ENCODE measurements around the gene LOXHD1. TPM values are rescaled to one million over a fixed set of nuclear protein-coding genes. Genes with fewer than 3 reads are reported as not detected.

Gene LOXHD1
- total and polyA plus RNA-seq, 2 of the 13 experiments (the other 11 are each of a cell fraction or from before 2014, with no cell fraction given), result not detected

GRCh38 chr18:46705521-46705920 is 48.5 kb upstream of the LOXHD1 start (continued):
- no peak for TF ChIP-seq ZNF460 (CRISPR knock-in tag; IDR thresholded peaks at IDR 0.05; ENCODE audit: borderline replicate concordance)
- TF ChIP-seq ZNF619 (CRISPR knock-in tag; IDR thresholded peaks at IDR 0.05), result no peak
- TF ChIP-seq ZNF276 (CRISPR knock-in tag; IDR thresholded peaks at IDR 0.05; ENCODE audit: low read depth), result no peak
- TF ChIP-seq RFX1 (IDR thresholded peaks at IDR 0.05), result no peak

- POLR2A ChIA-PET, result no interaction called here
- in situ Hi-C loops (cut with HindIII; ENCODE audit: extremely low pct_ligation_motif_present, low pct_unique_long_range_greater_than_20kb), result no loop called here
- H3K27ac ChIP-seq (ENCODE audit: extremely low read length, insufficient read depth, low read length), result no peak overlapping the region
Measured at GRCh38 chr18:46704816-46705215, 47.8 kb upstream of the LOXHD1 start.

More at GRCh38 chr18:46704816-46705215, 47.8 kb upstream of the LOXHD1 start:
- no peaks in the 10 kb centered on the region for H3K9me3 ChIP-seq (ENCODE audit: low read length)
- TF ChIP-seq ZNF263 (CRISPR knock-in tag; IDR thresholded peaks at IDR 0.05) (no peak), ZNF143 (CRISPR knock-in tag; IDR thresholded peaks at IDR 0.05) (no peak), SPEN (CRISPR knock-in tag; IDR thresholded peaks at IDR 0.05; ENCODE audit: low read depth) (no peak), ZNF629 (CRISPR knock-in tag; conservative IDR thresholded peaks at IDR 0.05) (peak; percentile 31; the same call in 1 of the 2 replicates), ZBTB10 (CRISPR knock-in tag; IDR thresholded peaks at IDR 0.05; ENCODE audit: borderline replicate concordance) (no peak), FOXP4 (CRISPR knock-in tag; IDR thresholded peaks at IDR 0.05) (no peak), MTF2 (CRISPR knock-in tag; IDR thresholded peaks at IDR 0.05; ENCODE audit: borderline replicate concordance) (no peak), ZMAT5 (CRISPR knock-in tag; IDR thresholded peaks at IDR 0.05; ENCODE audit: borderline replicate concordance, low read depth) (no peak)
- peaks cover 0 to 3% of the 10 kb centered on the region in 2 experiments; a peak in 1 of 5 replicates for H3K27me3 ChIP-seq (ENCODE audit: control insufficient read depth in 1 of 2, insufficient read depth in 2 of 2, low read length in 2 of 2)
- no peak for ATAC-seq
- WGBS (ENCODE audit: low lambda C conversion rate), result 50% methylated on average over 3 of the region's 4 CpGs
- H2AFZ ChIP-seq (ENCODE audit: low read length), result no peak overlapping the region
- H3K79me2 ChIP-seq (ENCODE audit: insufficient read depth, low read length), result no peaks in the 10 kb centered on the region
- no peak overlapping the region for H3K9ac ChIP-seq (ENCODE audit: insufficient read depth, low read depth, low read length)
- FAIRE-seq, result no peak
- H4K20me1 ChIP-seq (ENCODE audit: insufficient read depth, low read length), result no peaks in the 10 kb centered on the region
- DNase-seq (ENCODE audit: low spot score), result no peak
- H3K4me2 ChIP-seq (ENCODE audit: low read depth, low read length), result no peak overlapping the region
- peaks cover 10% of the 10 kb centered on the region; the same call in 1 of the 2 replicates for H3K4me1 ChIP-seq (ENCODE audit: insufficient read depth, low read length)
- CTCF ChIA-PET (ENCODE audit: low intra/inter-chr PET ratio, low total read pairs), result no interaction called here
- intact Hi-C loops (cut with micrococcal nuclease; ENCODE audit: unreplicated experiment), result no loop called here
- H3K36me3 ChIP-seq (replicated peaks in 1 of 2; ENCODE audit: control insufficient read depth in 1 of 2, insufficient read depth in 2 of 2, low read length in 2 of 2), result no peaks in the 10 kb centered on the region
- no TSS peak for BruUV-seq (replicated peaks)
- no peak overlapping the region for H3K4me3 ChIP-seq (replicated peaks in 1 of 3; ENCODE audit: insufficient read depth in 1 of 3, low read depth in 2 of 3, low read length in 3 of 3)
